Erythroblast (primary cell): ENCODE measurements around the gene TBRG4.

Experiments used
- GATA1 ChIP-seq: IDR thresholded peaks from 2 replicates; pipeline ENCODE4 v1.6.1; 2011; ENCODE audit warnings: low read depth, mild to moderate bottlenecking, control low read depth, low read length, moderate library complexity
- POLR2A ChIP-seq: IDR thresholded peaks from 2 replicates; pipeline ENCODE4 v1.6.1; 2011; ENCODE audit warnings: mild to moderate bottlenecking, low read length

DNA sequence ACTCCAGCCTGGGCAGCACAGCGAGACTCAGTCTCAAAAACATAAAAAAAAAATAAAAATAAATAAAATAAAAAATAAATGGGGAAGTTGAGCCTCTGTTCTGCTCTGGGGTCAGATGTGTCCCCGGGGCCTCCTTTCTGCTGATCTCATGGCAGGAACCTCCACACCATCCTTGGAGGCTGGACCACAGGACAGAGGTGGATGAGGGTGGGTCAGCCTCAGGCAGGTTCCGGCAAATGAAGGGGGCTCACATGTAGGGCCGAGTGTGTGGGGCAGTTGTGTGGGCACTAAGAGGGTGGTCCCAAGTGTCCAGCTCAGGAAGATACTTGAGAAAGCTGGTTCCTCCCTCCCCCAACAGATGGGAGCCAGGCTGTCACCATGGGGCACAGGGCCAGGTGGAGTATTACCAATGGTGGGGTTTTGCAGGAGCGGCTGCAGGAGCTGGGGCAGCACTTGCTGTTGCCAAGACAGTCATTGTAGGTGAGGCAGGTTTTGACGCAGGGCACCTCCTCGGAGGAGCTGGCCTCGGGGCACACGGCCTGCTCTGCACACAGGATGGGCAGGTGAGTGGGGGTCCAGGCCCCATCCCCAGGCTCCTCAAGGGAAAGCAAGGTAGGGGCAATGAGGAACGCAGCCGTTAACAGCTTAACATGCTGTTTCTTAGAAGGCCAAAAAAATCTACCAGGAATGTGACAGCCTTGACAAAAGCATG is 13.9 kb upstream of the TBRG4 start:
- no peak for TF ChIP-seq POLR2A
- no peak for TF ChIP-seq GATA1
